ENCODE data around the gene EDAR.

The EDAR gene

DNA sequence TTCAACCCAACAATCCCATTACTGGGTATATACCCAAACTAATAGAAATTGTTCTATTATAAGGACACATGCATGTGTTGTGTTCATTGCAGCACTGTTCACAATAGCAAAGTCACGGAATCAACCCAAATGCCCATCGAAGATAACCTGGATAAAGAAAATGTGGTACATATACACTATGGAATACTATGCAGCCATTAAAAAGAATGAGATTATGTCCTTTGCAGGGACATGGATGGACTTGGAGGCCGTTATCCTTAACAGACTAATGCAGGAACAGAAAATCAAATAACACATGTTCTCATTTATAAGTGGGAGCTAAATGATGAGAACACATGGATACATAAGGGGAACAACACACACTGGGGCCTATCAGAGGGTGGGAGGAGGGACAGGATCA lies 136.6 kb downstream of the EDAR start:
- TF ChIP-seq, protein P1, sequence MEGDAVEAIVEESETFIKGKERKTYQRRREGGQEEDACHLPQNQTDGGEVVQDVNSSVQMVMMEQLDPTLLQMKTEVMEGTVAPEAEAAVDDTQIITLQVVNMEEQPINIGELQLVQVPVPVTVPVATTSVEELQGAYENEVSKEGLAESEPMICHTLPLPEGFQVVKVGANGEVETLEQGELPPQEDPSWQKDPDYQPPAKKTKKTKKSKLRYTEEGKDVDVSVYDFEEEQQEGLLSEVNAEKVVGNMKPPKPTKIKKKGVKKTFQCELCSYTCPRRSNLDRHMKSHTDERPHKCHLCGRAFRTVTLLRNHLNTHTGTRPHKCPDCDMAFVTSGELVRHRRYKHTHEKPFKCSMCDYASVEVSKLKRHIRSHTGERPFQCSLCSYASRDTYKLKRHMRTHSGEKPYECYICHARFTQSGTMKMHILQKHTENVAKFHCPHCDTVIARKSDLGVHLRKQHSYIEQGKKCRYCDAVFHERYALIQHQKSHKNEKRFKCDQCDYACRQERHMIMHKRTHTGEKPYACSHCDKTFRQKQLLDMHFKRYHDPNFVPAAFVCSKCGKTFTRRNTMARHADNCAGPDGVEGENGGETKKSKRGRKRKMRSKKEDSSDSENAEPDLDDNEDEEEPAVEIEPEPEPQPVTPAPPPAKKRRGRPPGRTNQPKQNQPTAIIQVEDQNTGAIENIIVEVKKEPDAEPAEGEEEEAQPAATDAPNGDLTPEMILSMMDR (IDR thresholded peaks at IDR 0.05; ENCODE audit: borderline replicate concordance, control extremely low read depth, extremely low read depth, insufficient read depth, missing control alignments), result no peak
- in situ Hi-C loops (cut with MboI; ENCODE audit: low sequenced_read_pairs, unreplicated experiment), result no loop called here
- DNase-seq (ENCODE audit: low spot score), result no peak

DNA sequence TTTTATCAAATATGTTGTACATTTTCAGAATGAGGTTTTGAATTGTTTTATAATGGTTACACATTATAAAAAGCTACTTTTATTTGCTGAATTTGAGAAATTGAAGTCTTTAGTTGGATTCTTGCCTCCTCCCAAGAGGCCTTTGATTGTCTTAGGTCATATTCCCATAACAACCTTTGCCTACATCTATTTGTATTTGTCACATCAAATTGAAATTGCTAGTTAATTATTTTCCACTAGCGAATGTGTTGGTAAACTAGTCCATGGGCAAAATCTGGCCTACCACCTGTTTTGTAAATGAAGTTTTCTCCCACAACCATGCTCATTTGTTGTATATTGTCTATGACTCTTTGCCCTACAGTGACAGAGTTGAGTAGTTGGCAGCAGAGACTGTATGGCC lies 142.0 kb downstream of the EDAR start:
- TF ChIP-seq, protein P1 (IDR thresholded peaks at IDR 0.05; ENCODE audit: borderline replicate concordance, control extremely low read depth, extremely low read depth, insufficient read depth, missing control alignments), result no peak
- no peak for DNase-seq (ENCODE audit: low spot score)

DNA sequence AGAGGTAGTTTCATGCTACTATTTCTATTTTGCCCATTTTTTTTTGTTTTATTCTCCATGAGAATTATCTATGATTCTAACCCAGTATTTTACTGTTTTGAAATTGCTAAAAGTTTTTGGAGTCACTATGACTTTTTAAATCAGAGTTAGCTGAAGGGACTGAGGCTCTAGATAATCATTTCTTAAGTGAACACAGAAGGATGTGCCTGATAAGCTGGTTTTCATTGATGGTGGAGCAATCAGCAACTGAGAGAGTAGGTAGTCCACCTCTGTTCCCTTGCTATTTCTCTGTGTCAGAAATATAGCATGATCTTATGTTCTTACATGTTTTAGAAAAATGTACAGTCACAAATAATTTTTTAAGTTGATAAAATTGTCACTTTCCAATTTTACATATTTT lies 143.1 kb downstream of the EDAR start:
- in situ Hi-C loops (cut with MboI; ENCODE audit: low sequenced_read_pairs, unreplicated experiment), result no loop called here
- no peak for DNase-seq (ENCODE audit: low spot score)
- TF ChIP-seq, protein P1 (IDR thresholded peaks at IDR 0.05; ENCODE audit: borderline replicate concordance, control extremely low read depth, extremely low read depth, insufficient read depth, missing control alignments), result no peak

More for the DNA sequence above, 142.0 kb downstream of the EDAR start:
- in situ Hi-C loops (cut with MboI; ENCODE audit: low sequenced_read_pairs, unreplicated experiment), result no loop called here

Data from GM13976 (cell line).